ENCODE data around the gene ANKLE1.

- no peak for TF ChIP-seq POLR2A (IDR thresholded peaks at IDR 0.05)
- TF ChIP-seq CTCF (IDR thresholded peaks at IDR 0.05), result no peak
- TF ChIP-seq EP300 (IDR thresholded peaks at IDR 0.05), result no peak
Measured at GRCh38 chr19:17263712-17264640, 17.7 kb upstream of the ANKLE1 start.

All from tibial nerve (tissue), 4 donors.